ENCODE data around the gene TAAR1.
"Not testable (repeated sequence)": the region's sequence is repeated elsewhere in the genome, so short reads cannot be mapped to it uniquely, and the experiment has no call there.

TAAR1 gene, protein sequence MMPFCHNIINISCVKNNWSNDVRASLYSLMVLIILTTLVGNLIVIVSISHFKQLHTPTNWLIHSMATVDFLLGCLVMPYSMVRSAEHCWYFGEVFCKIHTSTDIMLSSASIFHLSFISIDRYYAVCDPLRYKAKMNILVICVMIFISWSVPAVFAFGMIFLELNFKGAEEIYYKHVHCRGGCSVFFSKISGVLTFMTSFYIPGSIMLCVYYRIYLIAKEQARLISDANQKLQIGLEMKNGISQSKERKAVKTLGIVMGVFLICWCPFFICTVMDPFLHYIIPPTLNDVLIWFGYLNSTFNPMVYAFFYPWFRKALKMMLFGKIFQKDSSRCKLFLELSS

DNA sequence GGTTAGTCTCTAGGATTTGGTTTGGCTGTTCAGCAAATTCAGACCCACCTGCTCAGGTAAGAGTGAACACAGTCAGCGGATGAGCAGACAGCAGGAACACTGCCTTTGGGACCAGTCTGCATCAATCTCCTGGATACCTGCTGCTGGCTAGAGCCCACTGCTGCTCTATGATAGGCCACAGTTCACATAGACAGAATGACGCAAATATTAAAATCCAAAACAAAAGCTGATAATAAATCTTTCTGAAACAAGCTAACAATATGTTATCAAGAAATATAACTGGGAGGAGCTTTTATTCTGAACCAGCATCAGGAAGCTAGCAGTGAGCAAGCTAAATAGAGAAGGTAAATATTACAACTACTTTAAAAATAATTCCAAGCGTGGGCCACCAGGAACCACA is at the start of gene TAAR1:
Gene TAAR1, minus strand, starts transcription at position 101 of the 400 bp plus-strand sequence. CDS start 13,179 bp downstream, outside the sequence.
- DNase-seq (ENCODE audit: low read depth): no peak

DNA sequence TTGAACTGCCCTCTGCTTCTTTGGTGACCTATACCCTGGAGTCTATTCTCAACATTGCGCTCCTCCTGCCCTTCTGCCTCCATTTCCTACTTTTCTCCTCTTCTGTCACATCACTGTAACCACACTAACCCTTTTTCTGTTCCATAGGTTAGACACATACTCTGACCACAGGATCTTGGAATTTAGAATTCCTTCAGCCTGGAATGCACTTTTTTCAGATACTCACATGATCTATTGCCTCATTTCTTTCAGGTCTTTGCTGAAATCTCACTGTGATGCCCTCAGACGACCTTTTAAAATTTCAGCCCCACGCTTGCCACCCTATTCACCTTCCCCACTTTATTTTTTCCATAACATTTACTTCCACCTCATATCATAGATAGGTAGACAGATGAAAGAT is 49.8 kb upstream of the TAAR1 start:
- DNase-seq (ENCODE audit: low read depth): no peak

DNA sequence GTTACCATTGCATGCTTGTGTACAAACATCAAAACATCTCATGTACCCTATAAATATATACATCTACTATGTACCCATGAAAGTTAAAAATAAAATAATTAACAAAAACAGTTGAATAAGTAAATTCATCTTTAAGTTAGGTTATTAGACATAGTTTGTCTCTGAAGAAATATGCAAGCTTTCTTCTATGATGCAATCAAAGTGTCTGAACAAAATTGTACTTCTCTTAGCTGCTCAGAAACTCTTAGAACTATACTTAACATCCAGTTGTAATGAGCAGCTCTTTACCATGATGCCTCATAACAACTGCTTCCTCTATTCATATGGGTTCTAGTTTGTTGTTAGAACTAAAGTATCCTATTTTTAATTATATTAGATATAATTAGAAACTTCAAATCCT is 49.0 kb upstream of the TAAR1 start:
- DNase-seq (ENCODE audit: low read depth): no peak

DNA sequence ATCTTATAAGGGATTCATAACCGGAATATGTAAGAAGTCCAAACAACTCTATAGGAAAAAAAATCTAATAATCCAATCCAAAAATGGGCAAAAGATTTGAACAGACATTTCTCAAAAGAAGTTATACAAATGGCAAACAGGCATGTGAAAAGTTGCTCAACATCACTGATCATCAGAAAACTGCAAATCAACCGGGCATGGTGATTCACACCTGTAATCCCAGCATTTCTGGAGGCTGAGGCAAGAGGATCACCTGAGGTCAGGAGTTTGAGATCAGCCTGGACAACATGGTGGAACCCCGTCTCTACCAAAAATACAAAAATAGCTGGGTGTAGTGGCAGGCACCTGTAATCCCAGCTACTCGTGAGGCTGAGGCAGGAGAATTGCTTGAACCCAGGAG is 47.8 kb upstream of the TAAR1 start:
- DNase-seq (ENCODE audit: low read depth): not testable (repeated sequence)

DNA sequence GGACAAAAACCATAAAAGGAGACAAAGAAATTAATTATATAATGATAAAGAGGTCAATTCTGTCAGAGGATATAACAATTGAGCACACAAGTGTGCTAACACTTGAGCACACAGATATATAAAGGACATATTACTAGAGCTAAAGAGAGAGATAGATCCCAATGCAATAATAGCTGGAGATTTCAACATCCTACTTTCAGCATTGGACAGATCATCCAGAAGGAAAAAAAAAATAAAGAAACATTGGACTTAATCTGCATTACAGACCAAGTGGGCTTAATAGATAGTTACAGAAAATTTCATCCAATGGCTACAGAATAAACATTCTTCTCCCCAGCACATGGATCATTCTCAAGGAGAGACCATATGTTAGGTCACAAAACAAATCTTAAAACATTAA is 45.0 kb upstream of the TAAR1 start:
- no peak for DNase-seq (ENCODE audit: low read depth)

DNA sequence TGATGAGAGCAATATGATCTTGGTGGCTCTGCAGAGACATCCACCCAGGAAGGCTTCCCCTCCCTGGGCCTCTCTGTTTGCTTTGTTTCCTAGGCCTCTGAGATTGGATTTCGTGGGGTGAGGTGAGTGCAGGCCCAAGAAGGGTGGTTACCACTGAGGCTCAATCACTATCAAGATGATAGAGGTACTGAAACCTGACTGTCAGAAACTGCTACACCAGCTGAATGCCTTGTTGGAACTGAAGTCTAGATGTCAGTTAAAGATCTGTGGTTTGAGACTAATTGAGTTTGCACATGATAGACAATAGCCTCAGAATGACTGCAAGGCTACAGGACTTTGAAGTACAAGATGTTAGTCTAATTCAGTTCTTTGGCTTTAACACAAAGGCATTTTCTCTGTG is 39.6 kb upstream of the TAAR1 start:
- no peak for DNase-seq (ENCODE audit: low read depth)

DNA sequence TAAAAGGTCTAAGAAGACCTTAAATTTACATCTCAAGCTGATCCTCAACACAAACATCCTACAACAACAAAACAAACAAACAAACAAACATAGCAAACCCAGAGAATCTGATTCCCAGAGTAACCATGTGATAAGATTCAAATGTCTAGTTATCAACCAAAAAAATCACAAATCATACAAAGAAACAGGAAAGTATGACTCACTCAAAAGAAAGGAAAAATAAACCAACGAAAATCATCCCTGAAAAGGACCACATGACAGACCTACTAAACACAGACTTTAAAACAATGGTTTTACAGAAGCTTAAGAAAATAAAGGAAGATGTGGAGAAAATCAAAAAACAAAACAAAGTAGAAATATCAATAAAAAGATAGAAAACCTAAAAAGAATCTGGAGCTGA is 36.8 kb upstream of the TAAR1 start:
- no peak for DNase-seq (ENCODE audit: low read depth)

DNA sequence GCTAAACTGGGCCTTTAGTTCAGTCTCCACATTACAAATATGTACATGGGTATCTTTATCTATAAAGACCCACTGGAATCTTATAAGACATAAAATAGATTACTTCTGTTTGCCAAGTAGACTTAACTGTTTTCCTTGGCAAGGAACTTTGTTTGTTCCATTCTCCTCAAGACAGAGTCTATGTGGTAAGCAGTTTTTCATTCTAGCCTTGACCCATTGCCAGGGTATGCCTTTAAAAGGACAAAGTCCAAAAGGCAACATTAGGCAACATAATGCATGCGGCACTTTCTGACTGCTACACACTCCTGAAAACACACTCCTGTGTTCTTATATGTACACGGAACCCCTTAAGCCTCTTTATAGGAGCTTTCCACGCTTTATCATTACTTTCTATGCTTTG is 34.5 kb upstream of the TAAR1 start:
- no peak for DNase-seq (ENCODE audit: low read depth)

DNA sequence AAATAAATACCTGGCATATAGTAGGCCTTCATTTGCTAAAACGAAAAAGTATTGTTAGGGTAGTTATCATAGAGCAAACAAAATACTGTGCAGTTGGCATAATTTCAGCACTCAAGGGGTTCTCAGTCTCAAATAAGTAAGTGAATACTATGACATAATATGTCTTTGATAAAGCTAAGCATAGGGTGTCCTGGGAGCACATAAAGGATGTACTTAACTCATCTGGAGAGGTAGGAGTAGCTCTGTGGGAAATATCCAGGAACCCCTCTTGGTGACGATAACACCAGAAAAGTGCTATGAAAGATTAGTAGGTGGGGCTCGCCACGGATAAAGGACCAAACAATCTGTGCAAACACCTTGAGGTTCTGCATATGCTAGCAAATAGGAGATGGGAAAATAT is 31.7 kb upstream of the TAAR1 start:
- no peak for DNase-seq (ENCODE audit: low read depth)

DNA sequence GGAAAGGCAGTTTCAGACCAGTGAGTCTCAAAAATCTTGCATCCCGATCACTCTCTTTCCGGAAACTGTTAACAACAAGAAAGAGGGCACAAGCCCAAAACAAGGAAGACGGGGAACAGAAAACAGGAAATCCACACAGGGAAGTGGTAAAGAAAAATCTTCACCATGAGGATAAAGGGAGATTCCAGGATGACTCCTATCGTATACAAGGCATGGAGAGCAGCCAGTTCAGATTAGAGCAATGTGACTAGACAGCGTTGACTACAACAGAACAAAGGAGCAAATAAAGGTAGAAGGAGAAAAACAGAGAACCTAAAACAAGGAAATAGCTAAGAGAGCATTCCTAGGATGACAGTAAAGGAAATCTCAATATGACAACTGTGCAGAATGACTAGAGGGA is 28.3 kb upstream of the TAAR1 start:
- no peak for DNase-seq (ENCODE audit: low read depth)

DNA sequence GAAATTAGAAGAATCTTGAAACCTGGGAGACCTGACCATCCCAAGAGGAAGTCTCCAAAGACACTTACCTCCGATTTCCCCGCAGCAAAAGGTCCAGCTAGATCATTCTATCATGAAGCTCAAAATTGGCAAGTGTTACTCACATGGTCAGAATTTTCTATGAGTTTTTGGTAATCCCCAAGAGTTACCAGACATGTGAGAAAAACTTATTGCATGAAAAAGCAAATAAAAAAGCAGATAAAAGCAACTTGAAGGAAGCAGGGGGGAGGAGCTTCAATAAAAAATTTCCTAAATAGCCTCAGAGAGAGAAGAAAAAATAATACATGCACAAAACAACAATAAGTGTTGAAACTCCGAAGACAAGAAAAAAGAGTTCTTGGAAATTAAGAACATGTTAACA is 27.5 kb upstream of the TAAR1 start:
- DNase-seq (ENCODE audit: low read depth): no peak

DNA sequence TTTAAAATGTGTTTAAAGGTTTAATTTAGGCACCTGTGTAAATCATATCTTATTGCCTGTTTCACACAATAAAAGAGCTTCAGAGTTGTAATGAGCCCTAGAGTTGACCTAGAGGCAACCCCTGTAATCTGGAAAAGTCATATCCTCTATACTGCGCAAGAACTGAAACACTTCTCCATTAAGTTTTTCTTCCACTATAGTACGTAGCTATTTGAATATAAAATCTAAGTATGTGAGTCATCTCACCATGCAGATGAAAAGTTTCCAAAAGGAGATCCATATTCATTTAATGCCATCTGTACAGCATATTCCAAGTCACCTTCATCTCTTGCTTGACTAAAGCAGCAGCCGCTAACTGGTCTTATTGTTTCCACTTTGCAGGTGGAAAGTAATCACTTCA is 26.0 kb upstream of the TAAR1 start:
- DNase-seq (ENCODE audit: low read depth): no peak

DNA sequence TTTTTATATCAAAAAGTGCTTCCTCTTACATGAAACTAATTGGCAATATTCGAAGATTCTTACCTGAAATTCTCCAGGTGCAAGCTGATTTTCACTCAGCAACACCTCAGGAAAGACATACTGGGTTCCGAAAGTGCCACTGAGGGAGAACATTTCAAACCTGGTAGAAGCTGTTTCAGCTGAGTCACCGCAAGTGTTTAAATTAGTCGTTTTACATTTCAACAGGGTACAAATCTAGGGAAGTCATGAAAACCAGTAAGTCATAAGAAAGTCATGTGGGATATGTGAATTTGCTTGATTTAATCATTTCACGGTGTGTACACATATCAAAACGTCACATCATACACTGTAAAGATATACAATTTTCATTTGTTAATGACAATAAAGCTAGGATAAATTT is 25.3 kb upstream of the TAAR1 start:
- no peak for DNase-seq (ENCODE audit: low read depth)

DNA sequence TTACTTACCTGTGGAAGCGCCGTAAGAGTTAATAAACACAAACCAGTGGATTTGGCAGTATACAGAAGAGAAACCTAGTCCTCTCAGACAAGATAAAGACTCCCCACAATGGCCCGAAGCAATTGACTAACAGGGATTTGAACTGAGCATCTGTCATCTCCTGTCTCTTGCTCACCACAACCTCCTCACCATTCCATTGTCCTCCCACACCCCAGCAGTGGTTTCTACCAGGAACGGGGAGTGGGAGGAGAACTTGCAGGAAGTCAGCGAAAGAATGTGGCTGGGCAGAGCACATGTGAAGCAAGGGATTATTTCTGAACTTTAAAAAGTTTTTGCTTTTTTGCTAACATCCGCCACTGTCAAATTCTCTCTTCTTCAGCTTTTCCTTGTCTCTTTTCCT is 24.6 kb upstream of the TAAR1 start:
- DNase-seq (ENCODE audit: low read depth): no peak

DNA sequence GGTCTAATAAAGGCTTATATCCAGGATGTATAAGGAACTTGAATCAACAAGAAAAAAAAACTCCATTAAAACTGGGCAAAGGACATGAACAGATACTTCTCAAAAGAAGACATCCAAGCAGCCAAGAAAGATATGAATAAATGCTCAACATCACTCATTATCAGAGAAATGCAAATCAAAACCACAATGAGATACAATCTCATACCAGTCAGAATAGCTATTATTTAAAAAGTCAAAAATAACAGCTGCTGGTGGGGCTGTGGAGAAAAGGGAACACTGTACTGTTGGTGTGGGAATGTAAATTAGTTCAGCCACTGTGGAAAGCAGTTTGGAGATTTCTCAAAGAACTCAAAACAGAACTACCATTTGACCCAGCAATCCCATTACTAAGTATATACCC is 20.1 kb upstream of the TAAR1 start:
- DNase-seq (ENCODE audit: low read depth): not testable (repeated sequence)

DNA sequence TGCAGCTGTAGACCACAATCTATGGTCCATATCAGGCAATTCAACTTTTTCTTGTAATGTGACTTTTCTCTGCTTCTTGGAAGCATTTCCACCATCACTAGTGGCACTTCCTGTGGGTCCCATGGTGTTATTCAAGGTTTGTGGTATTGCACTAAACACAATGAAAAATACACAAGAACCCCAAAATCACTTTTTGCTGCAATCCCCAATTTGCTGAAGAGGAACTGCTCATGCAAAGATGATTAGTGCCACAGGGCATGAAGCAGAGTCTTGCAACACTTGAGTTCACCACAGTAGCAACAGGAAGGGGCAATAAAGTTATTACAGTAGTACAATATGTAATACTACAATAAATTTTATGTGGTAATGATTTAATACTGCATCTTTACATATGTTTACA is 16.8 kb upstream of the TAAR1 start:
- DNase-seq (ENCODE audit: low read depth): no peak

DNA sequence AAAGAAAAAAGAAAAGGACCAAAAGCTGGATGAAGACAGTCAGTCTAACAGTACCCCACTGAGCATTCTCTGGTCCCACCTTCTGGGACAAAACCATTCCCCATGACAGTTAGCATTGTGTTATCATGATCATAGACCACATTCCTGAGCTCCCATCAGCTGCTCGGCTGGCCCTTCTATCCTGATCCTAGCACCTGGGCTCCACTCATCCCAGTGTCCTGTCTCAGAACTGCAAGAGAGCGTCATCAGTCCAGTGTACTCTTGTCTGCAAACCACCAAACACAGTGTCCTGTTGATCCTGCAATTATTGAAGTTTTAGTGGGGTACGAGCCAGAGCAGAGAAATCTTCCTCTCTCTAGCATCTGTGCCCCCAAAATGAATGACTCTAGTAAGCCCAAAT is 16.0 kb upstream of the TAAR1 start:
- no peak for DNase-seq (ENCODE audit: low read depth)

DNA sequence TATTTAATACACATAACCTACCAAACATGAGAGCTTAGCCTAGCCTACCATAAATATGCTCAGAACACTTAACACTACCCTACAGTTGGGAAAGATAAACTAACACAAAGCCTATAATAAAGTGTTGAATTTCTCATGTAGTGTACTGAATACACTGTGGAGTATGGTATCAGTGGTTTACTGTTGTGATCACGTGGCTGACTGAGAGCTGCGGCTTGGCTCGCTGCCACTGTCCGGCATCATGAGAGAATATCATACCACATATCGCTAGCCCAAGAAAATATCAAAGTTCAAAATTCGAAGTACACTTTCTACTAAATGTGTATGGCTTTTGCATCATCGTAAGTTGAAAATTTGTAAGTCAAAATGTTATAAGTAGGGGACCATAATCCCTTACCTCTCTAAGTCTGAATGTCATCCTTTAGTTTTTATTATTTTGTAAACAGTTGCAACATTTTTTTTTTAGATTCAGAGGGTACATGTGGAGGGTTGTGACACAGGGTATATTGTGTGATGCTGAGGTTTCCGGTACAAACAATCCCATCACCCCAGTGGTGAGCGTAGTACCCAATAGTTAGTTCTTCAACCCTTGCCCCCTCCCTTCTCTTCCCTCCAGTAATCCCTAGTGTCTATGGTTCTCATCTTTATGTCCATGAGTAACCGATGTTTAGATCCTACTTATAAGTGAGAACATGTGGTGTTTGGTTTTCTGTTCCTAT is 14.6 kb upstream of the TAAR1 start:
- DNase-seq (ENCODE audit: low read depth): peak; percentile 12

DNA sequence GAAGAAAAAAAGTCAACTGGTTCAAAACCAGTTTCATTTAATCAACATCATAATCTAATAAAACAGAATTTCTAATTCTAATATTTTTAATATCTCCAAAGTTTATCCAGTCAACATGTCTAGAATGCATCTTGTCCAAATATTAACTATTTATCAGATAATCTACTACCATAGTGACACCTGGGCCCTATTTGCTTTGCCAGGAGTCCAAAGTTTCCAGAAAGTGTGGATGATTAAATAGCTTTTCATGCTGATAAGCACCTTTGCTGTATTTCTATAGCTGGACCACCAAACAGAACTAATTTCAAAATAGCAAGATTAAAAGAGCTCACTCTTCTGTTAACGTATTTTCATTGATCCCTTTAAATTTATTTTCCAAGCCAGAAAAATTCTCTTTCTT is 12.3 kb upstream of the TAAR1 start:
- DNase-seq (ENCODE audit: low read depth): no peak

DNA sequence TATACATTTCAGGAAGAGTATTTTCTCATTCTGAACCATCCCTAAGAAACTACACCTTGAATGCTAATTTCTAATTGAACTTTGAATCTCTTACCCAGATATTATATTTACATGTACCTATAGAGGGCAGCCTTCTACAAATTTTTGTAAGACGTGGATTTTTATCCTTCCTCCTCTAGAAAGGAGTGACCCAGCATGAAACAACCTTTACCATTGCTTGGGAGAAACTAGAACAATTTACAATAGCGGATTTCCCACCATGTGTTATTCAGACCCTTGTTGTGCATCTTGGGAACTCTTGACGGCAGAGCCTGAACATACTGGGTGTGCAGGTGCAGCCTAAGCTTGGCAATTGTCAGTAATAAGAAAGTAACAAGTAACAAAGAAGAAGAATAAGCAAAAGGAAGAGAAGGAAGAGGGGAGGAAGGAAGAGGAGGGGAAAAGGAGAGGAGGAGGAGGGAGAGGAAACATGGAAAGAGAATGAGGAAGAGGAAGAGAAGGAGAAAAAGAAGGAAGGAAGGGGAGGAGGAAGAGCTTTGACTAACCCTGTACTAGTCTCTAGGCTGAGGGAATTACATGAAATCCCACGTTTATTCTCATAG is 10.8 kb upstream of the TAAR1 start:
- no peak for DNase-seq (ENCODE audit: low read depth)

DNA sequence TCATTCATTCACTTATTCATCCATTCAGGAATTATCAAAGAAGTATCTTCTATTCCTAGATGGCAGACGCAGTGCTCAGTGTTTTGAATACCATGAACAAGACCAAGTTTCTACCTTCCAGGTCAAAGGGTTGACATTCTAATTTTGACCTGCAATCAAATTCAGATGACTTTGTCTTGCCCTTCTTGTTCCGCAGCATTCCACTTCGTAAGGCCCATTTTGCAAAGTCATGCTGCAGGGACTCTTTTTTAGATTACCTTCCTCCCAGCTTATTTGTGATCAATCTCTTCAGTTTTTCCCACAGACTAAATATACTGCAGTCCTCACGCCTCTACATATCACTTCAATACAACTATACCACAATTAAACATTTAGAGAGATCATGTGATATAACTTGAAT is 7.1 kb upstream of the TAAR1 start:
- DNase-seq (ENCODE audit: low read depth): no peak

DNA sequence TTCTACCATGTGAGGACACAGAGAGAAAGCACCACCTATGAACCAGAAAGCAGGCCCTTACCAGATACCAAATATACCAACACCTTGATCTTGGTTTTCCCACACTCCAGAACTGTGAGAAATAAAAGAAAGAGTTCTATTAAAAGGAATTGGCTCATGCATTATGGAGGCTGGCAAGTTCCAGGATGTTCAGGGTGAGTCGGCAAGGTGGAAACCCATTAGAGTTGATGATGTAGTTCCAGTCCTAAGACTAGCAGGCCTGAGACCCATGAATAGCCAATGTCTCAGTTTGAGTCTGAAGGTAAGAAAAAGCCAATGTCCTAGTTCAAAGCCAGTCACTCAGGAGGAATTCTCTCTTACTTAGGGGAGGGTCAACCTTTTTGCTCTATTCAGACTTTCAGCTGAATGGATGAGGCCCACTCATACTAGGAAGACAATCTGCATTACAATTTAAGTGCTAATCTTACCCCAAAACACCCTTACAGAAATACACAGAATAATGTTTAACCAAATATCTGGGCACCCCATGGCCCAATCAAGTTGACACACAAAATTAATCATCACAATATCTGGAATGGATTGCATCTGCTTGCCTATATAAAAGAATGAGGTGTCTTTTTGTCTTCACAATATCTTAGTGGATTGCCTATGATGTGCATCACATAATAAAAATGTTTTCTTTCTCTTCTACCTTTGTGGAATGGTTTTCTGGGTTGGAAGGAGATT is 5.5 kb upstream of the TAAR1 start:
- DNase-seq (ENCODE audit: low read depth): no peak

DNA sequence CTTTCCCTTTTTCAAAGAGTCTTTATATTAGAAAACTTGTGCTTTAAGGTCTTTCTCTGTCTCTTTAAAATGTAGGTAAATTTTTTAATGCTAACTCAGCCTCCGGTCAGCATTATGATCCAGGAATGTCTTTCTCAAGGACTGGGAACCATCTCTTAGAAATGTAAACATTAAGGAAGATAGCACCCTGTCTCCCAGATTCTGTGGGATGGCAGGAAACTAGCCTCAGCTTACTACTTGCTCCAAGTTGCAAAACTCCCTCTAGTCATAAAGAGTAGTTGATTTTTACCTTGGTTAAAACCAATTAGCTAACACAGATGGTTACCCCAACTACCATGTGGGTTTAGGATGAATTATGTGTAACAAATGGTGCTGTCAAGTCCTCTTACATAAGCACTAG is 4.7 kb upstream of the TAAR1 start:
- no peak for DNase-seq (ENCODE audit: low read depth)

Data from HS-27A (cell line).